HEK293 (cell line): ENCODE measurements around the gene PPFIA2.

Experiments used
- CTCF ChIA-PET: fragments of 350-600 bp; formaldehyde crosslinking; extraction: SDS; loops from one replicate; lab custom pipeline; 2021; ENCODE audit warnings: antibody characterized with exemption; lab: Yijun Ruan, JAX
- POLR2A ChIA-PET: fragments of 300-600 bp; formaldehyde crosslinking; extraction: SDS; loops from one replicate; lab custom pipeline; 2020; ENCODE audit warnings: antibody characterized with exemption, inconsistent platforms; lab: Yijun Ruan, JAX
- H3K27ac ChIP-seq: fragments of 200-500 bp; sonication (Bioruptor generic); 2 replicates; pipeline ENCODE4 v1.5.1; 2014; ENCODE audit warnings: low read depth, low read length, control low read depth, inconsistent platforms; ENCODE audit errors: extremely low read depth
- H3K36me3 ChIP-seq, 2 experiments: fragments of 200-500 bp in 1 of 2; sonication (Bioruptor generic) in 1 of 2; 1 replicate in 1 of 2; 2 replicates in 1 of 2; pipeline ENCODE4 v1.5.1; 2014 to 2017; ENCODE audit warnings: inconsistent platforms in 2 of 2, low read length in 2 of 2; ENCODE audit not compliant: control insufficient read depth in 2 of 2, insufficient read depth in 1 of 2
- H3K4me1 ChIP-seq: fragments of 200-500 bp; sonication (Bioruptor generic); 2 replicates; pipeline ENCODE4 v1.5.1; 2014; ENCODE audit warnings: mild to moderate bottlenecking, low read length, inconsistent platforms; ENCODE audit not compliant: control insufficient read depth, insufficient read depth
- H3K4me3 ChIP-seq: 2 replicates; pipeline ENCODE4 v1.5.1; 2011; ENCODE audit warnings: low read depth, mild to moderate bottlenecking, control low read depth, low read length, moderate library complexity
- H3K9me3 ChIP-seq: fragments of 200-500 bp; sonication (Bioruptor generic); 2 replicates; pipeline ENCODE4 v1.5.1; 2014; ENCODE audit warnings: low read depth, low read length, inconsistent platforms; ENCODE audit not compliant: control insufficient read depth, insufficient read depth
- FEZF1 ChIP-seq: fragments of 450-650 bp; formaldehyde crosslinking; IDR thresholded peaks from 2 replicates; pipeline ENCODE4 v1.5.1; 2016; ENCODE audit warnings: missing biosample characterization, missing genetic modification characterization
- GLIS1 ChIP-seq: fragments of 450-650 bp; formaldehyde crosslinking; IDR thresholded peaks from 2 replicates; pipeline ENCODE4 v1.5.1; 2016; ENCODE audit warnings: missing biosample characterization, missing genetic modification characterization
- PRDM4 ChIP-seq: fragments of 450-650 bp; formaldehyde crosslinking; IDR thresholded peaks from 2 replicates; pipeline ENCODE4 v1.5.1; 2017; ENCODE audit warnings: missing biosample characterization, missing genetic modification characterization
- SALL2 ChIP-seq: fragments of 450-650 bp; formaldehyde crosslinking; IDR thresholded peaks from 2 replicates; pipeline ENCODE4 v1.5.0; 2017; ENCODE audit warnings: missing biosample characterization, mild to moderate bottlenecking, missing genetic modification characterization, borderline replicate concordance
- ZBTB1 ChIP-seq: fragments of 450-650 bp; formaldehyde crosslinking; IDR thresholded peaks from 2 replicates; pipeline ENCODE4 v1.5.1; 2016; ENCODE audit warnings: missing biosample characterization, missing genetic modification characterization
- ZBTB20 ChIP-seq: fragments of 450-650 bp; formaldehyde crosslinking; IDR thresholded peaks from 2 replicates; pipeline ENCODE4 v1.5.1; 2016; ENCODE audit warnings: missing biosample characterization, missing genetic modification characterization
- ZBTB8A ChIP-seq: fragments of 450-650 bp; formaldehyde crosslinking; IDR thresholded peaks from 2 replicates; pipeline ENCODE4 v1.5.1; 2016; ENCODE audit warnings: missing biosample characterization, missing genetic modification characterization
- ZFHX2 ChIP-seq: fragments of 450-650 bp; formaldehyde crosslinking; conservative IDR thresholded peaks from 2 replicates; pipeline ENCODE4 v1.5.1; 2016; ENCODE audit warnings: missing biosample characterization, missing genetic modification characterization
- ZNF155 ChIP-seq: fragments of 450-650 bp; formaldehyde crosslinking; IDR thresholded peaks from 2 replicates; pipeline ENCODE4 v1.5.1; 2016; ENCODE audit warnings: missing biosample characterization, missing genetic modification characterization
- ZNF302 ChIP-seq: fragments of 450-650 bp; formaldehyde crosslinking; IDR thresholded peaks from 2 replicates; pipeline ENCODE4 v1.5.1; 2016; ENCODE audit warnings: missing biosample characterization, missing genetic modification characterization, low read depth
- ZNF324 ChIP-seq: fragments of 450-650 bp; formaldehyde crosslinking; IDR thresholded peaks from 2 replicates; pipeline ENCODE4 v1.5.1; 2016; ENCODE audit warnings: missing biosample characterization, missing genetic modification characterization
- ZNF394 ChIP-seq: fragments of 450-650 bp; formaldehyde crosslinking; IDR thresholded peaks from 2 replicates; pipeline ENCODE4 v1.5.1; 2016; ENCODE audit warnings: missing biosample characterization, missing genetic modification characterization, mild to moderate bottlenecking, moderate library complexity, borderline replicate concordance
- ZNF555 ChIP-seq: fragments of 450-650 bp; formaldehyde crosslinking; conservative IDR thresholded peaks from 2 replicates; pipeline ENCODE4 v1.5.1; 2017; ENCODE audit warnings: missing biosample characterization, mild to moderate bottlenecking, missing genetic modification characterization, inconsistent platforms
- ZNF629 ChIP-seq: fragments of 450-650 bp; formaldehyde crosslinking; IDR thresholded peaks from 2 replicates; pipeline ENCODE4 v1.5.1; 2017; ENCODE audit warnings: missing biosample characterization, missing genetic modification characterization
- ZNF777 ChIP-seq: fragments of 450-650 bp; formaldehyde crosslinking; IDR thresholded peaks from 2 replicates; pipeline ENCODE4 v1.5.1; 2017; ENCODE audit warnings: missing biosample characterization, missing genetic modification characterization, borderline replicate concordance
- ZSCAN16 ChIP-seq: fragments of 450-650 bp; formaldehyde crosslinking; IDR thresholded peaks from 2 replicates; pipeline ENCODE4 v1.5.1; 2016; ENCODE audit warnings: missing biosample characterization, missing genetic modification characterization
- ZXDB ChIP-seq: fragments of 450-650 bp; formaldehyde crosslinking; IDR thresholded peaks from 2 replicates; pipeline ENCODE4 v1.5.1; 2016; ENCODE audit warnings: missing biosample characterization, missing genetic modification characterization
- TF ChIP-seq, protein P1 (sequence below): fragments of 450-650 bp; formaldehyde crosslinking; IDR thresholded peaks from 2 replicates; pipeline ENCODE4 v1.5.1; 2016; ENCODE audit warnings: missing biosample characterization, missing genetic modification characterization, low read depth
- TF ChIP-seq, protein P2 (sequence below): fragments of 450-650 bp; formaldehyde crosslinking; IDR thresholded peaks from 2 replicates; pipeline ENCODE4 v1.5.1; 2016; ENCODE audit warnings: missing biosample characterization, missing genetic modification characterization
- TF ChIP-seq, protein P3 (sequence below): fragments of 450-650 bp; formaldehyde crosslinking; conservative IDR thresholded peaks from 2 replicates; pipeline ENCODE4 v1.5.1; 2016; ENCODE audit warnings: low read depth, missing biosample characterization, missing genetic modification characterization

Gene PPFIA2

DNA sequence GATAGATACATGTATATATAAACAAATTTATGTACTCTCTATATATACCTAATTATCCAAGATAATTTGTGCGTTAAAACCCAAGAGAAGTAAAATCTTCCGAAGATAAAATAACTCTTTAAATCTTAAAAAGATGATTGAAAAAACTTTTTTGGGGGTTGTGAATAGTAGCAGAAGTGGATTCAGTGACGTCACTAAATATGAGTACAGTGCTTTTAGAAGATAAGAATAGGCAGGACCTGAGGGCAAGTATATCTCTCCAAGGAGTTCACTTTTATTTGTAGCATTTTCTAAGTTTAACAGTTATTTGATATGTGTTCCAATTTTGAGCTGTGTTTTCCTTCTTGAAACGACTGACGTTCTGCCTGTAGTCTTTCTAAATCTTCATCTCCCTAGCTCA is 319.8 kb downstream of the PPFIA2 start:
- Histone ChIP-seq H3K27ac (no peak overlapping the region), H3K36me3 (no peaks in the 10 kb centered on the region), H3K4me1 (0 out of 2 replicates have a peak, but pooled peaks cover 2% of the 10 kb centered on the region), H3K4me3 (no peak overlapping the region), H3K9me3 (no peaks in the 10 kb centered on the region)
- ChIA-PET POLR2A (no interaction called here), CTCF (interaction anchor here (0.7 kb wide), 1 partner anchor 663 kb away, joined by 3 read pairs; no protein-coding TSS in a partner anchor)
- no peak for TF ChIP-seq ZNF394 (tag by site-specific recombination)
- TF ChIP-seq, protein P1, sequence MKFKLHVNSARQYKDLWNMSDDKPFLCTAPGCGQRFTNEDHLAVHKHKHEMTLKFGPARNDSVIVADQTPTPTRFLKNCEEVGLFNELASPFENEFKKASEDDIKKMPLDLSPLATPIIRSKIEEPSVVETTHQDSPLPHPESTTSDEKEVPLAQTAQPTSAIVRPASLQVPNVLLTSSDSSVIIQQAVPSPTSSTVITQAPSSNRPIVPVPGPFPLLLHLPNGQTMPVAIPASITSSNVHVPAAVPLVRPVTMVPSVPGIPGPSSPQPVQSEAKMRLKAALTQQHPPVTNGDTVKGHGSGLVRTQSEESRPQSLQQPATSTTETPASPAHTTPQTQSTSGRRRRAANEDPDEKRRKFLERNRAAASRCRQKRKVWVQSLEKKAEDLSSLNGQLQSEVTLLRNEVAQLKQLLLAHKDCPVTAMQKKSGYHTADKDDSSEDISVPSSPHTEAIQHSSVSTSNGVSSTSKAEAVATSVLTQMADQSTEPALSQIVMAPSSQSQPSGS (tag by site-specific recombination) = peak; percentile 78
- TF ChIP-seq ZXDB (tag by site-specific recombination) = no peak
- TF ChIP-seq ZFHX2 (tag by site-specific recombination) = no peak
- TF ChIP-seq SALL2 = no peak
- TF ChIP-seq ZNF324 (tag by site-specific recombination) = no peak
- TF ChIP-seq ZNF629 = no peak
- TF ChIP-seq, protein P2, sequence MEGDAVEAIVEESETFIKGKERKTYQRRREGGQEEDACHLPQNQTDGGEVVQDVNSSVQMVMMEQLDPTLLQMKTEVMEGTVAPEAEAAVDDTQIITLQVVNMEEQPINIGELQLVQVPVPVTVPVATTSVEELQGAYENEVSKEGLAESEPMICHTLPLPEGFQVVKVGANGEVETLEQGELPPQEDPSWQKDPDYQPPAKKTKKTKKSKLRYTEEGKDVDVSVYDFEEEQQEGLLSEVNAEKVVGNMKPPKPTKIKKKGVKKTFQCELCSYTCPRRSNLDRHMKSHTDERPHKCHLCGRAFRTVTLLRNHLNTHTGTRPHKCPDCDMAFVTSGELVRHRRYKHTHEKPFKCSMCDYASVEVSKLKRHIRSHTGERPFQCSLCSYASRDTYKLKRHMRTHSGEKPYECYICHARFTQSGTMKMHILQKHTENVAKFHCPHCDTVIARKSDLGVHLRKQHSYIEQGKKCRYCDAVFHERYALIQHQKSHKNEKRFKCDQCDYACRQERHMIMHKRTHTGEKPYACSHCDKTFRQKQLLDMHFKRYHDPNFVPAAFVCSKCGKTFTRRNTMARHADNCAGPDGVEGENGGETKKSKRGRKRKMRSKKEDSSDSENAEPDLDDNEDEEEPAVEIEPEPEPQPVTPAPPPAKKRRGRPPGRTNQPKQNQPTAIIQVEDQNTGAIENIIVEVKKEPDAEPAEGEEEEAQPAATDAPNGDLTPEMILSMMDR = no peak

GRCh38 chr12:81417056-81417455 is 342.1 kb downstream of the PPFIA2 start:
- Histone ChIP-seq H3K27ac (no peak overlapping the region), H3K9me3 (no peaks in the 10 kb centered on the region), H3K4me3 (no peak overlapping the region), H3K4me1 (no peaks in the 10 kb centered on the region), H3K36me3 (no peaks in the 10 kb centered on the region)
- TF ChIP-seq ZXDB (tag by site-specific recombination) (no peak), ZNF155 (no peak), ZNF555 (tag by site-specific recombination) (no peak), ZBTB1 (tag by site-specific recombination) (no peak), ZNF324 (tag by site-specific recombination) (no peak), ZNF777 (tag by site-specific recombination) (no peak), ZSCAN16 (tag by site-specific recombination) (no peak), ZBTB20 (tag by site-specific recombination) (no peak), PRDM4 (tag by site-specific recombination) (no peak)
- CTCF ChIA-PET = no interaction called here
- POLR2A ChIA-PET = no interaction called here

DNA sequence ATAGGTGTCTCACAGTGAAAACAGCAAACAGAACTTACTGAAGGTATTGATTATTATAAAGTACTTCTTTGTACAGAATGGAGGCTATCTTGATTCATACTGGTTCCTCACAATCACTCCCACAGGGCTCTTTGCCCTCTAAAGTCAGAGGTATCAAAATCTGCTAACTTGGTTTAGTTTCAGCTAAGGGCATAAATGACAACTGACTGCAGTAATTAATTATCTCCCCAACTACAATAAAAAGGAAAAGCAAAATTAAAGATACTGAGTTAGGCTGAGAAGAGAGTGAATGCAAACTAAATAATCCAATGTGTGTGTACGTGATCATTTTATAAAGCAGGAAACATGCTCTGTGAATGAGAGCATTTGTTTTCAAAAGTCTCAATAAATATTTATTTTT is 342.6 kb downstream of the PPFIA2 start:
- POLR2A ChIA-PET = no interaction called here
- CTCF ChIA-PET = no interaction called here

More for the DNA sequence above, 342.6 kb downstream of the PPFIA2 start:
- Histone ChIP-seq H3K36me3 (no peaks in the 10 kb centered on the region), H3K9me3 (no peaks in the 10 kb centered on the region), H3K4me3 (no peak overlapping the region), H3K27ac (no peak overlapping the region), H3K4me1 (no peaks in the 10 kb centered on the region)
- TF ChIP-seq FEZF1 (no peak), ZNF302 (tag by site-specific recombination) (no peak), GLIS1 (tag by site-specific recombination) (no peak), ZBTB8A (tag by site-specific recombination) (no peak)
- TF ChIP-seq, protein P3, sequence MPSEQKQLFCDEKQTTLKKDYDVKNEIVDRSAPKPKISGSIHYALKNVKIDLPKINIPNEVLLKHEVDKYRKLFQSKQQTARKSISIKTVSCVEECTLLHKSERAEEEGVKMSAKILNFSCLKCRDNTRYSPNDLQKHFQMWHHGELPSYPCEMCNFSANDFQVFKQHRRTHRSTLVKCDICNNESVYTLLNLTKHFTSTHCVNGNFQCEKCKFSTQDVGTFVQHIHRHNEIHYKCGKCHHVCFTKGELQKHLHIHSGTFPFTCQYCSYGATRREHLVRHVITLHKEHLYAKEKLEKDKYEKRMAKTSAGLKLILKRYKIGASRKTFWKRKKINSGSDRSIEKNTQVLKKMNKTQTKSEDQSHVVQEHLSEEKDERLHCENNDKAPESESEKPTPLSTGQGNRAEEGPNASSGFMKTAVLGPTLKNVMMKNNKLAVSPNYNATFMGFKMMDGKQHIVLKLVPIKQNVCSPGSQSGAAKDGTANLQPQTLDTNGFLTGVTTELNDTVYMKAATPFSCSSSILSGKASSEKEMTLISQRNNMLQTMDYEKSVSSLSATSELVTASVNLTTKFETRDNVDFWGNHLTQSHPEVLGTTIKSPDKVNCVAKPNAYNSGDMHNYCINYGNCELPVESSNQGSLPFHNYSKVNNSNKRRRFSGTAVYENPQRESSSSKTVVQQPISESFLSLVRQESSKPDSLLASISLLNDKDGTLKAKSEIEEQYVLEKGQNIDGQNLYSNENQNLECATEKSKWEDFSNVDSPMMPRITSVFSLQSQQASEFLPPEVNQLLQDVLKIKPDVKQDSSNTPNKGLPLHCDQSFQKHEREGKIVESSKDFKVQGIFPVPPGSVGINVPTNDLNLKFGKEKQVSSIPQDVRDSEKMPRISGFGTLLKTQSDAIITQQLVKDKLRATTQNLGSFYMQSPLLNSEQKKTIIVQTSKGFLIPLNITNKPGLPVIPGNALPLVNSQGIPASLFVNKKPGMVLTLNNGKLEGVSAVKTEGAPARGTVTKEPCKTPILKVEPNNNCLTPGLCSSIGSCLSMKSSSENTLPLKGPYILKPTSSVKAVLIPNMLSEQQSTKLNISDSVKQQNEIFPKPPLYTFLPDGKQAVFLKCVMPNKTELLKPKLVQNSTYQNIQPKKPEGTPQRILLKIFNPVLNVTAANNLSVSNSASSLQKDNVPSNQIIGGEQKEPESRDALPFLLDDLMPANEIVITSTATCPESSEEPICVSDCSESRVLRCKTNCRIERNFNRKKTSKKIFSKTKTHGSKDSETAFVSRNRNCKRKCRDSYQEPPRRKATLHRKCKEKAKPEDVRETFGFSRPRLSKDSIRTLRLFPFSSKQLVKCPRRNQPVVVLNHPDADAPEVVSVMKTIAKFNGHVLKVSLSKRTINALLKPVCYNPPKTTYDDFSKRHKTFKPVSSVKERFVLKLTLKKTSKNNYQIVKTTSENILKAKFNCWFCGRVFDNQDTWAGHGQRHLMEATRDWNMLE (tag by site-specific recombination) = no peak
